SK-N-SH treated with all-trans-retinoic acid at 6 μM for 48 hours (cell line): ENCODE results near the gene ARHGAP8.

Source experiments
- ATAC-seq: fragments of 200-7000 bp; cut with Tn5 transposase; 3 replicates; pipeline ENCODE4 v1.9.1; 2020; ENCODE audit warnings: mild to moderate bottlenecking, moderate library complexity
- BACH2 ChIP-seq: fragments of 250-450 bp; sonication (Bioruptor Pico); IDR thresholded peaks from 2 replicates; pipeline ENCODE4 v1.9.0; 2021; ENCODE audit warnings: mild to moderate bottlenecking, borderline replicate concordance
- CREB5 ChIP-seq: fragments of 250-450 bp; sonication (Bioruptor Pico); IDR thresholded peaks from 2 replicates; pipeline ENCODE4 v1.5.1; 2020; ENCODE audit warnings: low read depth, mild to moderate bottlenecking, moderate library complexity
- CSRNP3 ChIP-seq: fragments of 250-450 bp; sonication (Bioruptor Pico); IDR thresholded peaks from 2 replicates; pipeline ENCODE4 v1.5.1; 2021; ENCODE audit warnings: mild to moderate bottlenecking, moderate library complexity
- ESRRG ChIP-seq: fragments of 250-450 bp; sonication (Bioruptor Pico); IDR thresholded peaks from 2 replicates; pipeline ENCODE4 v1.6.1; 2021; ENCODE audit warnings: mild to moderate bottlenecking
- GLIS3 ChIP-seq: fragments of 250-450 bp; sonication (Bioruptor Pico); IDR thresholded peaks from 2 replicates; pipeline ENCODE4 v1.5.0; 2020; ENCODE audit warnings: mild to moderate bottlenecking, moderate library complexity
- ISL1 ChIP-seq: fragments of 250-450 bp; sonication (Bioruptor Pico); IDR thresholded peaks from 2 replicates; pipeline ENCODE4 v2.1.2; 2022; ENCODE audit warnings: mild to moderate bottlenecking, moderate library complexity
- OSR1 ChIP-seq: fragments of 250-450 bp; sonication (Bioruptor Pico); IDR thresholded peaks from 2 replicates; pipeline ENCODE4 v1.8.0; 2022; ENCODE audit warnings: moderate library complexity, mild to moderate bottlenecking, inconsistent platforms
- PATZ1 ChIP-seq: fragments of 250-450 bp; sonication (Bioruptor Pico); IDR thresholded peaks from 2 replicates; pipeline ENCODE4 v1.8.0; 2020; ENCODE audit warnings: mild to moderate bottlenecking, moderate library complexity, borderline replicate concordance
- POU6F1 ChIP-seq: fragments of 250-450 bp; sonication (Bioruptor Pico); IDR thresholded peaks from 2 replicates; pipeline ENCODE4 v1.8.0; 2021; ENCODE audit warnings: low read depth, mild to moderate bottlenecking, moderate library complexity, borderline replicate concordance
- PPARA ChIP-seq: fragments of 250-450 bp; sonication (Bioruptor Pico); IDR thresholded peaks from 2 replicates; pipeline ENCODE4 v1.5.0; 2020; ENCODE audit warnings: mild to moderate bottlenecking, borderline replicate concordance
- RARB ChIP-seq: fragments of 250-450 bp; sonication (Bioruptor Pico); IDR thresholded peaks from 2 replicates; pipeline ENCODE4 v1.8.0; 2021; ENCODE audit warnings: mild to moderate bottlenecking, moderate library complexity
- SNAI2 ChIP-seq: fragments of 250-450 bp; sonication (Bioruptor Pico); IDR thresholded peaks from 2 replicates; pipeline ENCODE4 v1.5.0; 2020; ENCODE audit warnings: mild to moderate bottlenecking, moderate library complexity
- TCF4 ChIP-seq: fragments of 250-450 bp; sonication (Bioruptor Pico); IDR thresholded peaks from 2 replicates; pipeline ENCODE4 v1.8.0; 2021; ENCODE audit warnings: mild to moderate bottlenecking, moderate library complexity, borderline replicate concordance
- TSHZ2 ChIP-seq: fragments of 250-450 bp; sonication (Bioruptor Pico); IDR thresholded peaks from 2 replicates; pipeline ENCODE4 v1.5.0; 2020; ENCODE audit warnings: mild to moderate bottlenecking, moderate library complexity
- ZC3H10 ChIP-seq: fragments of 250-450 bp; sonication (Bioruptor Pico); IDR thresholded peaks from 2 replicates; pipeline ENCODE4 v1.5.1; 2021; ENCODE audit warnings: mild to moderate bottlenecking, moderate library complexity
- ZFP30 ChIP-seq: fragments of 450-650 bp; formaldehyde crosslinking; IDR thresholded peaks from 2 replicates; pipeline ENCODE4 v1.5.0; 2022; ENCODE audit warnings: mild to moderate bottlenecking, moderate library complexity
- ZNF565 ChIP-seq: fragments of 450-650 bp; formaldehyde crosslinking; conservative IDR thresholded peaks from 2 replicates; pipeline ENCODE4 v1.5.0; 2020; ENCODE audit warnings: low read depth, mild to moderate bottlenecking, moderate library complexity
- ZNF70 ChIP-seq: fragments of 450-650 bp; formaldehyde crosslinking; IDR thresholded peaks from 2 replicates; pipeline ENCODE4 v1.5.0; 2020; ENCODE audit warnings: mild to moderate bottlenecking, moderate library complexity

The ARHGAP8 gene

GRCh38 chr22:44795701-44796630, 43.6 kb downstream of the ARHGAP8 start:
- TF ChIP-seq GLIS3 (CRISPR knock-in tag) (no peak), BACH2 (CRISPR knock-in tag) (no peak), ISL1 (CRISPR knock-in tag) (no peak), SNAI2 (no peak), ZNF565 (CRISPR knock-in tag) (no peak), ZFP30 (CRISPR knock-in tag) (no peak), CSRNP3 (CRISPR knock-in tag) (no peak), ZNF70 (no peak), PATZ1 (CRISPR knock-in tag) (no peak), RARB (CRISPR knock-in tag) (no peak), POU6F1 (CRISPR knock-in tag) (no peak), TCF4 (no peak), CREB5 (CRISPR knock-in tag) (no peak), OSR1 (CRISPR knock-in tag) (no peak), ESRRG (CRISPR knock-in tag) (no peak), TSHZ2 (CRISPR knock-in tag) (no peak), ZC3H10 (CRISPR knock-in tag) (no peak)
- ATAC-seq, result no peak

GRCh38 chr22:44797181-44797725, 44.9 kb downstream of the ARHGAP8 start:
- TF ChIP-seq PPARA (CRISPR knock-in tag) (no peak), ZC3H10 (CRISPR knock-in tag) (no peak), GLIS3 (CRISPR knock-in tag) (no peak), RARB (CRISPR knock-in tag) (no peak), PATZ1 (CRISPR knock-in tag) (no peak), ZNF70 (no peak)
- no peak for ATAC-seq
